Activated T-cell treated with anti-CD3 and anti-CD28 coated beads, Interleukin-2, amount 50 U/mL, for 24 hours (primary cell): ENCODE results near the gene BCAP31.
"Not testable (repeated sequence)": the region's sequence is repeated elsewhere in the genome, so short reads cannot be mapped to it uniquely, and the experiment has no call there.

Experiments used
- DNase-seq: peaks from one replicate; pipeline ENCODE4 v3.0.0-alpha.2; 2020
- H3K27ac Mint-ChIP-seq: 2 replicates; pipeline ENCODE4 v1.8.0; 2020; ENCODE audit warnings: mild to moderate bottlenecking, mixed read lengths
- H3K27me3 Mint-ChIP-seq: 2 replicates; pipeline ENCODE4 v1.8.0; 2020; ENCODE audit warnings: mixed read lengths
- H3K36me3 Mint-ChIP-seq: 2 replicates; pipeline ENCODE4 v1.8.0; 2020; ENCODE audit warnings: low read depth, mixed read lengths
- H3K4me1 Mint-ChIP-seq: 2 replicates; pipeline ENCODE4 v1.8.0; 2020; ENCODE audit warnings: low read depth, mixed read lengths
- H3K4me3 Mint-ChIP-seq: 2 replicates; pipeline ENCODE4 v1.8.0; 2020; ENCODE audit warnings: mild to moderate bottlenecking, moderate library complexity, mixed read lengths
- H3K9me3 Mint-ChIP-seq: 2 replicates; pipeline ENCODE4 v1.8.0; 2020; ENCODE audit warnings: mixed read lengths

The BCAP31 gene

GRCh38 chrX:153700376-153700945, 23.7 kb downstream of the BCAP31 start:
- H3K9me3 Mint-ChIP-seq: no peaks in the 10 kb centered on the region
- H3K27ac Mint-ChIP-seq: no peak overlapping the region
- H3K4me1 Mint-ChIP-seq: no peaks in the 10 kb centered on the region
- DNase-seq: no peak
- H3K36me3 Mint-ChIP-seq: peaks cover 64% of the 10 kb centered on the region
- H3K27me3 Mint-ChIP-seq: peaks cover 25% of the 10 kb centered on the region
- no peak overlapping the region for H3K4me3 Mint-ChIP-seq

DNA sequence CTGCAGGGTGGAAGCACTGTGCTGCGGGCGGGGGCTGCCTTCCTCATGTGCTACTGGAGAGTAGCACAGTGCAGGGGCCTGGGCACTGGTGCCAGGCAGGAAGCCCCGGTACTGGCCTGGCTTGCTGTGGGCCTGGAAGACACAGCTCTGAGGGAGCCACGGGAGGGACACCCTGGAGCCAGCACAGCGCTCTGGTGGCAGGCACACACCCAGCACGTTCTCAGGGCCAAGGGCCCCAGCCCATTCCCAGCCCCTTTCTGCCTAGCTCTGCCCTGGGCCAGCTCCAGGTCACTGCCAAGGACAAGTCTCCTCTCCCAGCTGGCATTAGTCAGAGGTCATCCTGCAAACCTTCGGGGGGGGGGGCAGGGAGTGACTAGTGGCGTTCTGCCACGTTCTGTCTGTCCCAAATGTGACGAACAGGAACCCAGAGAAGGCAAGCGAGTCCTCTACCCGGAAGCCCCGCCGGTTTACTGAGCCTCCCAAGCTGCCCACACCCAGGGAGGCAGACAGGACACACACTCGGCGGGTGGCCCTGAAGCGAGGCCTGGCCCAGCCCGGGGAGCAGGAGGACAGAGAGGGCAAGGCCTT, 24.3 kb downstream of the BCAP31 start:
- DNase-seq, H3K27ac Mint-ChIP-seq, H3K4me1 Mint-ChIP-seq, H3K4me3 Mint-ChIP-seq, H3K9me3 Mint-ChIP-seq: not testable (repeated sequence)
- Mint-ChIP-seq H3K27me3 (peaks cover 21% of the 10 kb centered on the region), H3K36me3 (peaks cover 58% of the 10 kb centered on the region)

DNA sequence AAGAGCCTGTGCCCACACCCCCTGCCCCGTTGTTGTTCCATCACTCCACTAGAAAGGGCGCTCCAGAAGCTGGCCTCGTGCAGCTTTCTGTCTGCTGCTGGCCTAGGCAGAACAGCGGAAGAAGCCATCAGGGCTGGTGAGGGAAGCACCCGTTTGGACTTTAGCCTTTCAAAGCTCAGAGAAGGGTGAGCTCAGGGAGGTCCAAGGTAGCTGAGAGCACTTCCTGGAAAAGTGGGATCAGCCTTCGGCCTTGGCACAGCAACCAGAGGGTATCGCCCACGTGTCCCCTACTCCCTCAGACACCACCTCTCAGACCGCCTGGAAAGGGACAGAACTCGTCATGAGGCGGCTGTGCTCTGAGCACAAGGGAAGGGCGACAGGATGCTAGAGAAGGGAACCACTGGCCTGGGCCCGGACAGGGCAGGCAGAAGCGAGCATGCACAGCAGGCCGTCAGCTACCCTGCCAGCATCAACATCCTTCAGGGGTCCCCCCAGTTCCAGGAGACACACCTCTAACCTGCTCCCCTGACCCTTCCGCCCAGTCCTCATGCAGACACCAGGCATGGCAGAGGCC, 24.9 kb downstream of the BCAP31 start:
- not testable (repeated sequence) for H3K9me3 Mint-ChIP-seq, DNase-seq, H3K4me1 Mint-ChIP-seq, H3K27ac Mint-ChIP-seq, H3K4me3 Mint-ChIP-seq
- Mint-ChIP-seq H3K36me3 (peaks cover 52% of the 10 kb centered on the region), H3K27me3 (peaks cover 21% of the 10 kb centered on the region)

DNA sequence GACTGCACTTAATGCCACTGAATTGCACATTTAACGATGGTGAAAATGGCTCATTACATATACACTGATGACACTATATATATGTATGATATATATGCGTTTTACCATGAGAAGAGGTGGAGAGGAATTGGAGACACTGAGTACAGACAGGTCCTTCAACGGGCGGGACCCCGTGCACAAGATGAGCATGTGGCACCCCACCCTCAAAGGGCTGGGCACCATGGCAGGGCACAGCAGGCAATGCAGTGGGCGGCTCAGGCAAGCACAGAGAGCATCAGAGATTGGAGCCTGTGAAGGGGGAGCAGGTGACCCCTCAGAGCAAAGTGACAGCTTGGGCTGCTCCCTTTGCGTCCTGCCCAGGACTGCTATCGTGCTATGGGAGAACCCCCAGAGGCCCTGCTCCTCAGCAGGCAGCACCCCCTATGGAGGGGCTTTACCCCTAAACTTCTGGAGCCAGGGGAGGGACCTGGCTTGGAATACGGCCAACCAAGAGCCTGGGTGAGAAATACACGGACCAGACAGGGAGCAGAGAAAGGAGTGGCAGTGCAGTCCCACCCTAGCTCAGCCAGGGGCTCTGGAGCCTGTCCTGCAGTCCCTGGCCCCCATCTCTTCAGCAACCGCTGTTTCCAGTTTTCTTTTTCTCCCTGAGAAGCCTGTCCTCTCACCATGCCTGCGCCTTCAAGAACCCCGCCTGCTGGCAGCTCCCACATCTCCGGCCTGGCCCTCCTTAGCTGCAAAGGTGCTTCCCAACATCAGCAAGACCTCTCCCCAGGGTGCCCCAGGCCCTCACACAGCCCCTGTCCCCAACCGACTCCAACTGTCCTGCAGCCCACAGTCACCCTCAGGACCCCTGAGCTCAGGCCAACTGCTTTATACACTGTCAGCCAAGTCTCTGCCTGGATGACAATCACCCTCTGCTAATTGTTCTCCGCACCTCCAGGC, 26.0 kb downstream of the BCAP31 start:
- Mint-ChIP-seq H3K36me3 (peaks cover 47% of the 10 kb centered on the region), H3K9me3 (no peaks in the 10 kb centered on the region), H3K27me3 (peaks cover 21% of the 10 kb centered on the region), H3K27ac (no peak overlapping the region), H3K4me1 (no peaks in the 10 kb centered on the region), H3K4me3 (no peak overlapping the region)
- no peak for DNase-seq

DNA sequence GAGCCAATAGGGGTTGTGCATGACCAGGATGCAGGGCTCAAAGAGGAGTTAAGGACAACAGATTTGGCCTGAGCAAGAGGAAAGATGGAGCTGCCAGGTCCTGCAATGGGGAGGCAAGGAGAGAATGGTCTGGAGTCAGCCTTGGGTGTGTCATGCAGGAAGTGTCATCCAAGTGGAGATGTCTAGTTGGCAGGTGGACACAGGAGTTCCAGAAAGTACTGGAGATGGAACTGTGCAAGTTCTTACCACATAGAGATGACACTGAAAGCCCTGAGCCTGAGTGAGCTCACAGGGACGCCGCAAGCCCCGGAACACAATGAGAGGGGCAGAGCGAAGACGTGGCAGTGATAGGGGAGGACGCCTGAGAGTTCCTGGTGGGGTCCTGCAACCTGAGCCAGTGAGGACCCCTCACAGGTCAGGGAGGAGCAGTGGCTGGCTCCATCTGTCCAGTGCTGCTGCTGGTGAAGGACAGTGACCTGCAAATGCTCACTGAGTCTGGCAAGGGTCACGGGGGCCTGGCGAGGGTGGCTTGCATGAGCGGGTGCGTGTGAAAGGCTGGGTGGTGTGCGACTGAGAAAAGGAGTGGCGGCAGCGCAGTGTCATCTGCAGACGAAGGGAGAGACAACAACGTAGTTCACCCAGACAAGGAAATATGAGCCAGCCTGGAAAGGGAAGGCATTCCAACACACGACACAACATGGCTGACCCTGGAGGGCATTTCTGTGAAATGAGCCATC, 27.0 kb downstream of the BCAP31 start:
- DNase-seq, H3K27ac Mint-ChIP-seq, H3K4me1 Mint-ChIP-seq, H3K4me3 Mint-ChIP-seq, H3K9me3 Mint-ChIP-seq: not testable (repeated sequence)
- Mint-ChIP-seq H3K27me3 (peaks cover 26% of the 10 kb centered on the region), H3K36me3 (peaks cover 40% of the 10 kb centered on the region)

DNA sequence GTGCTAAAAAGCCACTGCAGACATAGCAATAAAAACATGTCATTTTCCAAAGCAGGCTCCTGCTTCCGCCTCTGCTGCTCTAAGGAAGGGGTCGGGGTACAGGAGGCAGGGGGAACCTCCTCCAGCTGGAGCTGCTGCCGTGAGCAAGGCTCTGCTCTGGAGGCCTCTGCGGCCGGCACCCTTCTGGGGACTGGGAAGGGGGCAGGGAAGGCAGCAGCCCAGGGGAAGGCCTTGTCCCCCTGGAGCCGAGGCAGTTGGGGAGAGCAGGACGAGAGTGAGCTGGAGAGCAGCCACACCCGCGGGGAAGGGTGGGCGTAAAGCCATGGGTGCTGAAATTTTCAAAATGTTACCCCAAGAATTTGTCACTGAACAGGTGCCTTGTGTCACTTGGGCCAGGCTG, 27.6 kb downstream of the BCAP31 start:
- H3K4me1 Mint-ChIP-seq, DNase-seq: not testable (repeated sequence)

GRCh38 chrX:153696100-153696499, 28.1 kb downstream of the BCAP31 start:
- no peaks in the 10 kb centered on the region for H3K4me1 Mint-ChIP-seq
- H3K27me3 Mint-ChIP-seq: peaks cover 33% of the 10 kb centered on the region
- DNase-seq: no peak
- H3K36me3 Mint-ChIP-seq: peaks cover 35% of the 10 kb centered on the region
- no peak overlapping the region for H3K27ac Mint-ChIP-seq
- H3K4me3 Mint-ChIP-seq: no peak overlapping the region
- H3K9me3 Mint-ChIP-seq: no peaks in the 10 kb centered on the region

More for the DNA sequence above, 27.6 kb downstream of the BCAP31 start:
- H3K9me3 Mint-ChIP-seq, H3K4me3 Mint-ChIP-seq, H3K27ac Mint-ChIP-seq: not testable (repeated sequence)
- H3K36me3 Mint-ChIP-seq: peaks cover 36% of the 10 kb centered on the region
- peaks cover 29% of the 10 kb centered on the region for H3K27me3 Mint-ChIP-seq

GRCh38 chrX:153694687-153695270, 29.4 kb downstream of the BCAP31 start:
- peaks cover 31% of the 10 kb centered on the region for H3K36me3 Mint-ChIP-seq
- DNase-seq: no peak
- H3K9me3 Mint-ChIP-seq: no peaks in the 10 kb centered on the region
- no peaks in the 10 kb centered on the region for H3K4me1 Mint-ChIP-seq
- peak overlapping the region; percentile 18 for H3K27ac Mint-ChIP-seq
- H3K27me3 Mint-ChIP-seq: peaks cover 43% of the 10 kb centered on the region
- H3K4me3 Mint-ChIP-seq: no peak overlapping the region

GRCh38 chrX:153694256-153694655, 29.9 kb downstream of the BCAP31 start:
- H3K4me1 Mint-ChIP-seq, H3K27ac Mint-ChIP-seq, H3K4me3 Mint-ChIP-seq, H3K9me3 Mint-ChIP-seq, DNase-seq: not testable (repeated sequence)
- Mint-ChIP-seq H3K27me3 (peaks cover 47% of the 10 kb centered on the region), H3K36me3 (peaks cover 31% of the 10 kb centered on the region)

DNA sequence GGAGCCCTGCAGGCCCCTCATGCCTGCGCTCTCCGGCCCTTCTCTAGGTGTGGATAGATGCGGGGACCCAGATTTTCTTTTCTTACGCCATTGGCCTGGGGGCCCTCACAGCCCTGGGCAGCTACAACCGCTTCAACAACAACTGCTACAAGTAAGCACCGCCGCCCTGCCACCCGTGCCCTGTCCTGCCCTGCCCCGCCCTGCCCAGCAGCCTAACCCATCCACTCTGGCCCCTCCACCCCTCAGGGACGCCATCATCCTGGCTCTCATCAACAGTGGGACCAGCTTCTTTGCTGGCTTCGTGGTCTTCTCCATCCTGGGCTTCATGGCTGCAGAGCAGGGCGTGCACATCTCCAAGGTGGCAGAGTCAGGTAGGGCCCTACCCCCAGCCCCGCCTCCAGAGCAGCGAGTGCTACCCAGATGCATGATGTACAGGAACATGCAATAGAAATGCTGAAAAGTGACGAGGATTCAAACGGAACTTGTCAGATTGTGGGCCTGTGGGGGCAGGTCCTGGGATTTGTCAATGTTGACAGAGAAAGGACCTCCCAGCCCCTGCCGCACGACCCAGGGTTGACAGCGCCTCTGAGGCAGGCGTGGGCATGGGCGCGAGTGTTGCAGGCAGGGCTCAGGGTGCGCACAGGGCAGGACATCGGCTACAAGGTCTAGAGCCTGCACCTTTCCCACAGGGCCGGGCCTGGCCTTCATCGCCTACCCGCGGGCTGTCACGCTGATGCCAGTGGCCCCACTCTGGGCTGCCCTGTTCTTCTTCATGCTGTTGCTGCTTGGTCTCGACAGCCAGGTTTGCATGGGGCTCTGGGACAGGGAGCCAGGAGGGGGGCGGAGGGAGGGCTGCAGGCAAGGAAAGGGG, 30.7 kb downstream of the BCAP31 start:
- Mint-ChIP-seq H3K4me3 (no peak overlapping the region), H3K9me3 (no peaks in the 10 kb centered on the region), H3K27me3 (peaks cover 43% of the 10 kb centered on the region), H3K4me1 (no peaks in the 10 kb centered on the region), H3K27ac (peak overlapping the region; percentile 15), H3K36me3 (peaks cover 24% of the 10 kb centered on the region)
- no peak for DNase-seq

- peaks cover 18% of the 10 kb centered on the region for H3K36me3 Mint-ChIP-seq
- H3K4me3 Mint-ChIP-seq: no peak overlapping the region
- H3K27me3 Mint-ChIP-seq: peaks cover 38% of the 10 kb centered on the region
- no peak for DNase-seq
- H3K4me1 Mint-ChIP-seq: no peaks in the 10 kb centered on the region
- no peaks in the 10 kb centered on the region for H3K9me3 Mint-ChIP-seq
- H3K27ac Mint-ChIP-seq: no peak overlapping the region
Measured at GRCh38 chrX:153692611-153693156, 31.5 kb downstream of the BCAP31 start.

DNA sequence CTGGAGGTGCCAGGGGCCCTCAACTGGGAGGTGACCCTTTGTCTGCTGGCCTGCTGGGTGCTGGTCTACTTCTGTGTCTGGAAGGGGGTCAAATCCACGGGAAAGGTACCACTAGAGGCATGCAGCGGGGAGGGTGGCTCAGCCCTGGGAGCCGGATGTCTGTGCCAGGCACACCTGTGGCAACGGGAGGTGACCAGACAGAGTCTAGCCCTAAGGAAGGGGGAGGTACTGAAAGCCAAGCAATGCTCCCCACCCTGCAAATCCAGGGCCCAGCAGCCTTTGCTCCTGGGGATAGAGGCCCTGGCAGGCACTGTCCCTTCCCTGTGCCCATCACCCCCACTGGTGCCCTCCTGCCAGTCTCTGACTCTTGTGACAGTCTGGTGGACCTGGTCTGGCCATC, 32.2 kb downstream of the BCAP31 start:
- Mint-ChIP-seq H3K9me3 (no peaks in the 10 kb centered on the region), H3K4me3 (no peak overlapping the region)

More for the DNA sequence above, 32.2 kb downstream of the BCAP31 start:
- DNase-seq: no peak
- Mint-ChIP-seq H3K27ac (no peak overlapping the region), H3K36me3 (peaks cover 11% of the 10 kb centered on the region), H3K27me3 (peaks cover 31% of the 10 kb centered on the region), H3K4me1 (no peaks in the 10 kb centered on the region)
